Measurements from ENCODE around the gene ELF5.

The ELF5 gene

GRCh38 chr11:34536056-34536455 is 22.5 kb upstream of the ELF5 start:
- DNase-seq (ENCODE audit: low spot score) = no peak
- in situ Hi-C loops (cut with MboI; ENCODE audit: low sequenced_read_pairs, unreplicated experiment) = no loop called here
- TF ChIP-seq, protein P1, sequence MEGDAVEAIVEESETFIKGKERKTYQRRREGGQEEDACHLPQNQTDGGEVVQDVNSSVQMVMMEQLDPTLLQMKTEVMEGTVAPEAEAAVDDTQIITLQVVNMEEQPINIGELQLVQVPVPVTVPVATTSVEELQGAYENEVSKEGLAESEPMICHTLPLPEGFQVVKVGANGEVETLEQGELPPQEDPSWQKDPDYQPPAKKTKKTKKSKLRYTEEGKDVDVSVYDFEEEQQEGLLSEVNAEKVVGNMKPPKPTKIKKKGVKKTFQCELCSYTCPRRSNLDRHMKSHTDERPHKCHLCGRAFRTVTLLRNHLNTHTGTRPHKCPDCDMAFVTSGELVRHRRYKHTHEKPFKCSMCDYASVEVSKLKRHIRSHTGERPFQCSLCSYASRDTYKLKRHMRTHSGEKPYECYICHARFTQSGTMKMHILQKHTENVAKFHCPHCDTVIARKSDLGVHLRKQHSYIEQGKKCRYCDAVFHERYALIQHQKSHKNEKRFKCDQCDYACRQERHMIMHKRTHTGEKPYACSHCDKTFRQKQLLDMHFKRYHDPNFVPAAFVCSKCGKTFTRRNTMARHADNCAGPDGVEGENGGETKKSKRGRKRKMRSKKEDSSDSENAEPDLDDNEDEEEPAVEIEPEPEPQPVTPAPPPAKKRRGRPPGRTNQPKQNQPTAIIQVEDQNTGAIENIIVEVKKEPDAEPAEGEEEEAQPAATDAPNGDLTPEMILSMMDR (IDR thresholded peaks at IDR 0.05; ENCODE audit: borderline replicate concordance, control extremely low read depth, extremely low read depth, insufficient read depth, missing control alignments) = no peak

DNA sequence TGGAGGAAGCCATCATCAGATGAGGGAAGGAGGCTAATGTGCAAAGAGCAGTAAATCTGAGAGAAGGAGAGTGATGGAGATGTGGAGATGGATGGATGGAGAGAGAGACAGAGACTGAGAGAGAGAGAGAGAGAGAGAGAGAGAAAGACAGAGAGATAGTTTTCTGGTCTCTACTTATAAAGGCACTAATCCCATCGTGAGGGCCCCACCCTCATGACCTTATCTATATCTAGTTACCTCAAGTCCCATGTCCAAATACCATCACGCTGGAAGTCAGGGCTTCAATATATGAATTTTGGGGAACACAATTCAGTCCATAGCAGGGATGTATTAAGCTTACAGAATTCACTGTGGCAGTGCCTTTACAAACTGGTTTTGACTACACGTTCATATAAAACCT is 21.2 kb upstream of the ELF5 start:
- in situ Hi-C loops (cut with MboI; ENCODE audit: low sequenced_read_pairs, unreplicated experiment) = no loop called here
- no peak for DNase-seq (ENCODE audit: low spot score)
- TF ChIP-seq, protein P1 (IDR thresholded peaks at IDR 0.05; ENCODE audit: borderline replicate concordance, control extremely low read depth, extremely low read depth, insufficient read depth, missing control alignments) = no peak

DNA sequence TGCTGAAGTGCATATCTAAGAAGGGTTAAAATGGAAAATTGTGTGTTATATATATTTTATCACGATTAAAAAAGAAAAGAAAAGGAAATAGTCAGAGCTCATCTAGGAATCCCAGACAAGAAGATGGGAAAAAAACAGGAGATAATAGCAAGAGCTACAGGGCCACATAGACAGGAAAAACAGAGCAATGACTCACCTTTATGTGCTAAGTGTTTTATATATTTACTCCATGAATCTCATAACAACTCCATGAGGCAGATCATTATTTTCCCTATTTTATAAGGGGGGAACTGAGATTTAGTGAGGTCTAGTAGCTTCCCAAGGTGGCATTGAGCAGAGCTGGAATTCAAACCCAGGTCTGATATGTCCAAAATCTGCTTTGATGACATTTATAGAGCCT is 18.1 kb upstream of the ELF5 start:
- TF ChIP-seq, protein P1 (IDR thresholded peaks at IDR 0.05; ENCODE audit: borderline replicate concordance, control extremely low read depth, extremely low read depth, insufficient read depth, missing control alignments) = no peak
- in situ Hi-C loops (cut with MboI; ENCODE audit: low sequenced_read_pairs, unreplicated experiment) = no loop called here
- DNase-seq (ENCODE audit: low spot score) = no peak

DNA sequence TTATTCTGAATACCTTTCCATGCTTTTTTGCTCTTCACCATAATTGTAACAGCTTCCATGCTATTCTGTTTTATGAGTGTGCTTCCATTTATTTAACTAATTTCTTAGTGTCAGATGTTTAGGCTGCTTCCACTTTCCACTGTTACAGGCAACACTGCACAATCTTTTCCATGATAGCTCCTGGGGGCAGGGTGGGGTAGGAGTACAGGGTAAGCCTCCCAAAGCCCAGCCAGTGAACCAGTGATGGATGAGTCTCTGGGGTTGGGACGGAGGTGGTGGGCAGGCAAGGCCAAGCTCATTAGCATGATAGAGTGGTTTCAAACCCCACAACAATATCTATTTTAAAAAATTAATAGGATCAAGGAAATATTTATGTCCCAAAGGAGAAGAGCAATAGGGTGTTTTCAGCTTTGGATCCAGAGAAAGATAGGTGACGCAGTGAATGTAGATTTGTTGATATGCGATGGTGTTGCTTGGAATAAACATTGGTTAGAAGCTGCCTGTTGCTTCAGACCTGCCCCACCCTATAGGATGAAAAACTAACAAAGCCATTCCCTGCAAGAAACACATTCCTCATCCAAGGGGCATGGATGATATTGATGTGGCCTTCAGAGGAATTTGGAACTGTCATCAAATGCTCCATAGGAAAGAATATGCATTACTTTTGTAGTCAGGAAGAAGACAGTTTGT is 17.1 kb upstream of the ELF5 start:
- in situ Hi-C loops (cut with MboI; ENCODE audit: low sequenced_read_pairs, unreplicated experiment) = no loop called here
- no peak for DNase-seq (ENCODE audit: low spot score)
- TF ChIP-seq, protein P1 (IDR thresholded peaks at IDR 0.05; ENCODE audit: borderline replicate concordance, control extremely low read depth, extremely low read depth, insufficient read depth, missing control alignments) = no peak

GRCh38 chr11:34529643-34530042 is 16.0 kb upstream of the ELF5 start:
- no peak for DNase-seq (ENCODE audit: low spot score)
- in situ Hi-C loops (cut with MboI; ENCODE audit: low sequenced_read_pairs, unreplicated experiment) = no loop called here
- TF ChIP-seq, protein P1 (IDR thresholded peaks at IDR 0.05; ENCODE audit: borderline replicate concordance, control extremely low read depth, extremely low read depth, insufficient read depth, missing control alignments) = no peak

- in situ Hi-C loops (cut with MboI; ENCODE audit: low sequenced_read_pairs, unreplicated experiment) = no loop called here
- TF ChIP-seq, protein P1 (IDR thresholded peaks at IDR 0.05; ENCODE audit: borderline replicate concordance, control extremely low read depth, extremely low read depth, insufficient read depth, missing control alignments) = no peak
- DNase-seq (ENCODE audit: low spot score) = no peak
Observed at GRCh38 chr11:34528072-34528471, 14.5 kb upstream of the ELF5 start.

All from GM13976 (cell line).